ENCODE data around the gene SUGP2.
"Not testable (repeated sequence)": the region's sequence is repeated elsewhere in the genome, so short reads cannot be mapped to it uniquely, and the experiment has no call there.

DNA sequence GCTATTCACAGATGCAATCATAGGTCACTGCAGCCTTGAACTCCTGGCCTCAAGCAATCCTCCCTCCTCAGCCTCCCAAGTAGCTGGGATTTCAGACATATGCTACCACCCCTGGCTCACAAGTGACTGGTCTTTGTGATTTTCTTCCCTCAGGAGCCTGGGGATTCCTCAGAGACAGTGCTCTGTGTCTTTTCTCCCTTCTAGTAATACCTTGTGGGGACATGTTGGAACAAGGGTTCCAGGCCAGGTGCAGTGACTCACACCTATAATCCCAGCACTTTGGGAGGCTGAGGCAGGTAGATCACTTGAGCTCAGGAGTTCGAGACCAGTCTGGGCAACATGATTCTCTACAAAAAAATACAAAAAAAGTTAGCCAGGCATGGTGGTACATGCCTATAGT lies 9.9 kb downstream of the SUGP2 start:
- not testable (repeated sequence) for TF ChIP-seq EP300 (IDR thresholded peaks at IDR 0.05)
- TF ChIP-seq, protein P1, sequence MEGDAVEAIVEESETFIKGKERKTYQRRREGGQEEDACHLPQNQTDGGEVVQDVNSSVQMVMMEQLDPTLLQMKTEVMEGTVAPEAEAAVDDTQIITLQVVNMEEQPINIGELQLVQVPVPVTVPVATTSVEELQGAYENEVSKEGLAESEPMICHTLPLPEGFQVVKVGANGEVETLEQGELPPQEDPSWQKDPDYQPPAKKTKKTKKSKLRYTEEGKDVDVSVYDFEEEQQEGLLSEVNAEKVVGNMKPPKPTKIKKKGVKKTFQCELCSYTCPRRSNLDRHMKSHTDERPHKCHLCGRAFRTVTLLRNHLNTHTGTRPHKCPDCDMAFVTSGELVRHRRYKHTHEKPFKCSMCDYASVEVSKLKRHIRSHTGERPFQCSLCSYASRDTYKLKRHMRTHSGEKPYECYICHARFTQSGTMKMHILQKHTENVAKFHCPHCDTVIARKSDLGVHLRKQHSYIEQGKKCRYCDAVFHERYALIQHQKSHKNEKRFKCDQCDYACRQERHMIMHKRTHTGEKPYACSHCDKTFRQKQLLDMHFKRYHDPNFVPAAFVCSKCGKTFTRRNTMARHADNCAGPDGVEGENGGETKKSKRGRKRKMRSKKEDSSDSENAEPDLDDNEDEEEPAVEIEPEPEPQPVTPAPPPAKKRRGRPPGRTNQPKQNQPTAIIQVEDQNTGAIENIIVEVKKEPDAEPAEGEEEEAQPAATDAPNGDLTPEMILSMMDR (IDR thresholded peaks at IDR 0.05): not testable (repeated sequence)
